M059J (cell line): ENCODE results near the gene ZNF780A. TPM values are rescaled to one million over a fixed set of nuclear protein-coding genes. Genes with fewer than 3 reads are reported as not detected.
A peak's percentile ranks its signal among the peaks of the same experiment; 100 is the strongest.
"Not testable (repeated sequence)": the region's sequence is repeated elsewhere in the genome, so short reads cannot be mapped to it uniquely, and the experiment has no call there.

ENCODE experiments used
- DNase-seq: peaks from one replicate; pipeline ENCODE4 v3.0.0-alpha.2; 2012; ENCODE audit warnings: low read depth
- total RNA-seq: library from RNA; depleted of rRNA; stranded (reverse); fragments of >200 nt; shearing (Covaris generic); gene quantifications from 2 replicates; pipeline ENCODE4 v1.2.3, GENCODE V29; 2014; rRNA removed

Gene ZNF780A
- total RNA-seq: 5.8 and 10.3 TPM in 2 replicates

DNA sequence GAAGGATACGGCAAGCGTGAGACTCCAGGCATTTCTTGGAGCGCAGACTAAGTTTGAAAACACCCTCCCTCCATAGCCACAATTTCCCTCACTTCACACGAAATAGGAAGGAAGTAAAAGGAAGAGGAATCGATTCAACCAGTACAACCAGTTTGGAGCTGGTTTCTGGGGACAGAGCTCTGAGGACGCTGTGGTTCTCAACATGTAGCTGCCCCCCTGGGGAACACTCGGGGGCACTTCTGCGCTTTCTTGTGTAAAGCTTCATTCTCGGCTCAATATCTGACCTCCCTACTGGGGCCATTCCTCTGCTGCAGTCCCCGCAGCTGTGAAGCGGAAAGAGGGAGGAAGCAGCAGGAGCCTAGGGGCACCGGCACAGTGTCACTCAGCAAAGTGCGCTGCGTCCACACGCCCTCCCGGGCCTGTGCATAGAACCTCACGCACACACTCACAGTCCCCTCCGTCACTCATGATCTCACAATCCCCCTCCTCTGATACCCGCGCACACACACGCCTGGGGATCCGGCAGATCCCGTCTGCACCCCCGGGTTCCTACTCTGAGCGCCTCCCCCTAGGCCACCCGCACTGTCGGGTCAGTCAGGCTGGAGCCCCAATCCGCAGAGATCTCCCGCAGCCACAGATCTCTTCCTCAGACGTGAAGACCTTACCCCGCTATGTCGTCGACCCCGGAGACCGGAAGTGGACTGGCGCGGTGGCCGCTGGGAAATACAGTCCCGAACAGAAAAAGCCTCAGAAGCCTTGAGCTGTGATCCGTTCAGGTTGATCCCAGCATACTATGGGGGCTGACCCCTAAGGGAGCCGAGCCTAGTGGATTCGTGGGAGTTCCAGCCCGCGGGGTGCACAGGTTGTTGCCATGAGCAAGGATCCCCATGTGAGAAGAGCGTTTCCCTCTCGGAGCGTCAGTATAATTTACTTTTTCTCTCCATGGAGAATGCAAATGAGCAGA lies at the start of gene ZNF780A:
Gene ZNF780A, minus strand, starts transcription at position 703 of the 964 bp plus-strand sequence. CDS start 6,190 bp downstream, outside the sequence.
- peak; percentile 72 for DNase-seq

DNA sequence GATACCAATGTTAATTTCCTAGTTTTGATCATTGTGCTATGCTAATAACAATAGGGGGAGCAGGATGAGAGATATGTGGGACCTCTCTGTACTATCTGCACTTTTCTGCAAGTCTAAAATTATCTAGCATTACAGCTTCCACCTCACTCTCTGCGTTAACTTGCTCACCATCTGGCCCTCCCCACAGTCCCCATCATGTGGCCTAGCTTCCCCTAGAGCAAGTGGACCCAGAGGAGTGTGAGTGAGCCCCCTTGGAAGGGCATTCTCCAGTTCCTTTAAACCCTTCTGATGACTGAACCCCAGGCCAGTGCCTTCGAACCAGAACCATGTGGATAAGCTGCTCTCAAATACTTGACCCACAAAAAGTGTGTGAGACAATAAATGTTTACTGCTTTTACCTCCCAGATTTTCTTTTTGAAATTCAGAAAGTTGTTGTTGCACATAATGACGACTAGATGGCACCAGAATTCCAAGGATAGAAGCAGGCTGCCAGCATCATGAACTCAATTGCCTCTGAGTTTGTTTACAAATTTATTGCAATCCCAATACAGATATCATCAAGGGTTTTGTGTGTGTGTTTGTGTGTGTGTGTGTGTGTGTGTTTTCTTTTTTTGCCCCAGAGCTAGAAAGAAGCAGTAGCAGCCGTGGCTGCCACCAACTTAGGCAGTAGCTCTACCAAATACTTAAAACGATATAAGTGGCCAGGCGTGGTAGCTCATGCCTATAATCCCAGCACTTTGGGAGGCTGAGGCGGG lies 49.0 kb upstream of the ZNF780A start:
- peak; percentile 51 for DNase-seq

GRCh38 chr19:40136818-40137217 lies 46.1 kb upstream of the ZNF780A start:
- DNase-seq: no peak

DNA sequence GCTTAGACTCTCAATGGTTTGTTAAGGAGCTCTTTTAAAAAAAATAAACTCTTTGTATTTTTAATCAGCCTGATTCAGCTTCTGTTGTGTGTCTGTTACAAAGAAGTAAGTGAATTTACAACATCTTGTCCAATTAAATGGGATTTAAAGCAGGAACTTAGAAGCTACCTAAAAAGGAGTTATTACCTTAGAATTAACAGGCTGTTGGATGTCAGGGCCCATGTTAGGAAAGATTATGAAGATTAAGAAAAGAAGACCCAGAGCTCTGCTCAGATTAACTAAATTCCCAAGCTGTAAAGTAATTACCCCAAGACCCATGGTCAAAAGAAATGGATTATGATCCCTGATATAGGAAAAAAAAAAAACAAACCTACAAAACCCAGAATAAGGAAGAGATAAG lies 44.1 kb upstream of the ZNF780A start:
- no peak for DNase-seq

DNA sequence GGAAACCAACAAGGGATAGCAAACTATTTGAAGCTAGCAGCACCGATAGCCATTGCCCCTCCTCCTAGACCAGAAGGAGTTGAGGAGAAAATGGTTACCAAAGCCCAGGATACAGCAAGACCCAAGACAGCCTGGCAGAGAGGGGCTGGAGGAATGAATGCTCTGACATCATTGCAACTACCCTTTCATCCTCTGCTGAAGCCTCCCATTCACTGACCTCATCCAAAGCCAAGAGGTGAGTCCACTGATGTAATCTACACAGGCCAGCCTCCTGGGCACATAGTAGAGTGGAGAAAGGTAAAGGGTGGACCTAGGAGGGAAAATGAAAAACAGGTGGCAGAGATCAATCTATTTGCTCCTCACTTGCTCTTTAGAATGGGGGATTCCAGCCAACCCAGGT lies 42.7 kb upstream of the ZNF780A start:
- DNase-seq: no peak

GRCh38 chr19:40130013-40130412 lies 39.3 kb upstream of the ZNF780A start:
- DNase-seq: no peak

GRCh38 chr19:40129425-40129824 lies 38.7 kb upstream of the ZNF780A start:
- no peak for DNase-seq

DNA sequence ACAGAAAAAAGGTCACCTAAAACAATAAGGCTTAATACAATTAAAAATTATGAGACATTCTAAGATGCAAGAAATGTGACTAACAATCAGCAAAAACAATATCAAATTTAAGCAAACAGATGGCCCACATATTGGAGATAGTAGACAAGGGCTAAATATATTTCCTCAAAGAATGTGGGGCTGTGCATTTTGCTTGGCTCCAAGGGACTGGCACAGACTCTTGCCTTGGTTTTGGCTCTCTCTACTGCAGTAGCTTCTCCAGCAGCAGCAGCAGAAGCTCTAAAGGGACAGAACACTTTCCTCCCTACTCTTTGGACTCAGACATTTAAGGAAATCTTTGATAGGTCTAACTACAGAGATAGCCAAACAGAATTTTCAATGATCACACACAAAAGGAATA lies 38.2 kb upstream of the ZNF780A start:
- no peak for DNase-seq

DNA sequence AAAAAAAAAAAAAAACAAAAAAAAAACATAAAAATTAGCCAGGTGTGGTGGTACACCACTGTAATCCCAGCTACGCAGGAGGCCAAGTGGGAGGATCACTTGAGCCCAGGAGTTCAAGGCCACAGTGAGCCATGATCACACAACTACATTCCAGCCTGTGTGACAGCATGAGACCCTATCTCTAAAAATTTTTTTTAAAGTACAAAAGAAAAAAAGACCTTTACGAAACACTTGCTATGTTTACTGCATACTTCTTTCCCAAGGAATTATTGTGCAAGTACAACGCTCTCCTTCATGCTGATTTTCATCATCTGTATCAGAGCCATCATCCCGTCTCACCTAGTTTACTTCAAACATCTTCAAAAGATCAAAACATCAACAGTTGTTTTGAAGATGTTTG lies 28.6 kb upstream of the ZNF780A start:
- no peak for DNase-seq

GRCh38 chr19:40118638-40119037 lies 27.9 kb upstream of the ZNF780A start:
- DNase-seq: not testable (repeated sequence)

- DNase-seq: no peak
Measured at GRCh38 chr19:40116075-40116474, 25.3 kb upstream of the ZNF780A start.

DNA sequence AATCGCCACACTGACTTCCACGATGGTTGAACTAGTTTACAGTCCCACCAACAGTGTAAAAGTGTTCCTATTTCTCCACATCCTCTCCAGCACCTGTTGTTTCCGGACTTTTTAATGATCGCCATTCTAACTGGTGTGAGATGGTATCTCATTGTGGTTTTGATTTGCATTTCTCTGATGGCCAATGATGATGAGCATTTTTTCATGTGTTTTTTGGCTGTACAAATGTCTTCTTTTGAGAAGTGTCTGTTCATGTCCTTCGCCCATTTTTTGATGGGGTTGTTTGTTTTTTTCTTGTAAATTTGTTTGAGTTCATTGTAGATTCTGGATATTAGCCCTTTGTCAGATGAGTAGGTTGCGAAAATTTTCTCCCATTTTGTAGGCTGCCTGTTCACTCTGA lies 23.4 kb upstream of the ZNF780A start:
- DNase-seq: not testable (repeated sequence)

DNA sequence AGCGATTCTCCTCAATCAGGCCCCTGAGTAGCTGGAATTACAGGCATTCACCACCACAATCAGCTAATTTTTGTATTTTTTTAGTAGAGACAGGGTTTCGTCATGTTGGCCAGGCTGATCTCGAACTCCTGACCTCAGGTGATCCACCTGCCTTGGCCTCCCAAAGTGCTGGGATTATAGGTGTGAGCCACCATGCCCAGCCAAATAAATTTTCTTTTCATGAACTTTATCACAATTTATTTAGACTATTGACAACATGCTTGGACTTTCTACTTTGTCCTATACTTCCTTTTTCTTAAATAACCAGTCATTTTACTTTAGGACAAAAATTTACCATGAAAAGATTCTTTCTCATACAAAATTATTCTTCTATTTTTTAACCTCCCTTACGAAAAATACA lies 21.5 kb upstream of the ZNF780A start:
- not testable (repeated sequence) for DNase-seq

- no peak for DNase-seq
Measured at GRCh38 chr19:40110570-40110969, 19.8 kb upstream of the ZNF780A start.

DNA sequence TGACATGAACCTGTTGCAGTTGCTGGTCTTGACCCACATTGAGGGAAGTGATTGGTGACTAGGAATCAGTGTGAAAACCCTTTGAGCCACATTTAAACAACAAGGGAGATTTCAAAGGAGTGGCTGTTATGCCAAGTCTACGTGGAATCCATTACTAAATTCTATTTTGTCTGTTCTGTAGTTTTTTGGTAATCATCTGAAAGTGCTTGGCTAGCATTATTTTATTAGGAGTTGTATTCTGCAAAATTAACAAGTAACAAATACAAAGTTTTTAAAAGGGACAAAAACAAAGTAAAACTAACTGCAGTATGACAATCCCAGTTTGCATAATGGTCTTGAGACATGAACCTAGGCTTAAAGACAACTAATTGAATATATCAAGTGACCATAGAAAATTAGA lies 14.0 kb upstream of the ZNF780A start:
- no peak for DNase-seq

DNA sequence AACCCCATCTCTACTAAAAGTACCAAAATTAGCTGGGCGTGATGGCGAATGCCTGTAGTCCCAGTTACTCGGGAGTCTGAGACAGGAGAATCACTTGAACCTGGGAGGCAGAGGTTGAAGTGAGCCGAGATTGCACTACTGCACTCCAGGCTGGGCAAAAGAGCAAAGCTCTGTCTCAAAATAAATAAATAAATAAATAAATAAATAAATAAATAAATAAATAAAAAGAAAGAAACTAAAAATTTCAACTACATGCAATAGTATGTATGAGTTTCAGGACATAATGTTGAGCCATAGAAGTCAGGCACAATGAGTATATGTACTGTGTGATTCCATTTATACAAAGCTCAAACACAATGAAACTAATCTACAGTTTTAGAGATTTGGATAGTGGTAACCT lies 12.9 kb upstream of the ZNF780A start:
- DNase-seq: no peak

DNA sequence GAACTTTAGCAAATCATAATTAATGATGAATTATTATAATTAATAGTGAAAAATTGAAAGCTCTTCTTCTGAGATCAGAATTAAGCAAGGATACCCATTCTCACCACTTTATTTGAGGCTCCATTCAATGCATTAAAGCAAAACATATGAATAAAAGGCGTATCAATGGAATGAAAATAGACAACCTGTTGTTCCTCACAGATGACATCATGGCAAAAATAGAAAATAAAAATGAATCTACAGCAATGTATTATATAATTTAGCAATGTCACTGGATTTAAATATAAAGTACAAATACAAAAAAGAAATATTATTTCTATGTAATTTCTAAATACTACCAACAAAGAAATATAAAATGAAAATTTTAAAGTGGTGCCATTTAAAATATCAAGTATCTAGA lies 11.1 kb upstream of the ZNF780A start:
- DNase-seq: no peak

DNA sequence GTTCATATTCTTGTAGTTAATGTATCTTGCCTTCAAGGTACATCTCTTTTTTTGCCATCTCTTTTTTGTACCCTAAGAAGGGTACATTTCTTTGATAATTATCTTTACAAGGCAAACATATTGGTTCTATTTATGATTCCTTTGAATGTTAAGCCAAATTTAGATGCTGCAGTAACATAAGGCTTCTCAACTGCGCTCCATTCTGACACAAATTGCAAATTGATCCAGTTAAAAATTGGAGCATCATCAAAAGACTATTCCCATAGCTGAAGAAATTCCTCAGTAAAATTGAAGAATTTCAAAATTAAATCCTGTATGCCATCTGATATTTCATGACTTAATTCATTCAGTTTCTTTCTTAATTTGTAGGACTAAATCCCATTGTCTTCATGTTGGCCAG lies 2.7 kb upstream of the ZNF780A start:
- no peak for DNase-seq

- DNase-seq: no peak
Measured at GRCh38 chr19:40091205-40092129, 724 bp upstream of the ZNF780A start.

DNA sequence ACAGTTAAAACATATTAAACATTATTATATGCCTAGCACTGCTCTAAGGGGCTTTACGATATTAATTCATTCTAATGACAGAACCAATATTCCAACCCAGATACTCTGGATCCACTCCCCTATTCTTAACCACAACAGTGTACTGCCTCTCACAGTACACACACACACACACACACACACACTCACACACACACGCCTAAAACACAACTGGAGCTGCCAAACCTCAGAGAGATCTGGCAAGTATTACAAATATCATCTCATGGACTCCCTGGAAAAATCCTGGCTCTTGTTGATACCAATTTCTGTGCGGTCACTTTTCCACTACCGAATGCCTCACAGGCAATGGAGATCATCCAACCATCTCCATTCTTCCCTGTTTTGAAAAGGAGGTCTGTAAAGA lies 1.3 kb downstream of the ZNF780A start:
- DNase-seq: peak; percentile 15

DNA sequence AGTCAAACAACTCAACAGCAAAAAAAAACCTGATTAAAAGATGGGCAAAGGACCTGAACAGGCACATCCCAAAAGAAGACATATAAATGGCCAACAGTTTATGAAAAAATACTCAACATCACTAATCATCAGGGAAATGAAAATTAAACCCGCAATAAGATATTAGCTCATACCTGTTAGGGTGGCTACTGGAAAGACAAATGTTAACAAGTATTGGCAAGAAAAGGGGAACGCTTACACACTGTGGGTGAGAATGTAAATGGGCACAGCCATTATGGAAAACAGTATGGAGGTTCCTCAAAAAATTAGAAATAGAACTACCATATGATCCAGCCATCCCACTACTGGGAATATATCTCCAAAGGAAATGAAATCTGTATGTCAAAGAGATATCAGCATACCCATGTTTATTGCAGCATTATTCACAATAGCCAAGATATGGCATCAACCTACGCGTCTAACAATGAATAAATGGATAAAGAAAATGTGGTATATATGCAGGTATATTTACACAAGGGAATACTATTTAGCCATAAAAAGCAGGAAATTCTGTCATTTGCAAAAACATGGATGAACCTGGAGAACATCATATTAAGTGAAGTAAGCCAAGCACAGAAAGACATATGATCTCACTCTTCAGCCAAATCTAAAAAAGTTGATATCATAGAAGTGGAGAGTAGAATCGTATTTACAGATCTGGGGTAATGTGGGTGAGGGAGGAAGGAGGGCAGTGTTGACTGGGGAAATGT lies 2.3 kb downstream of the ZNF780A start:
- no peak for DNase-seq
